ENCODE measurements around the gene SEL1L. TPM values are rescaled to one million over a fixed set of nuclear protein-coding genes. Genes with fewer than 3 reads are reported as not detected.
A peak's percentile ranks its signal among the peaks of the same experiment; 100 is the strongest.

SEL1L gene
- total and polyA plus RNA-seq, 2 of the 13 experiments (the other 11 are each of a cell fraction or from before 2014, with no cell fraction given) = 15.3 to 61.0 TPM

GRCh38 chr14:81435391-81436295 is 98.0 kb downstream of the SEL1L start (continued):
- TF ChIP-seq ZNF615 (CRISPR knock-in tag; IDR thresholded peaks at IDR 0.05; ENCODE audit: borderline replicate concordance) = no peak
- no peak for TF ChIP-seq SMYD3 (CRISPR knock-in tag; IDR thresholded peaks at IDR 0.05)
- no peak for TF ChIP-seq MIXL1 (CRISPR knock-in tag; IDR thresholded peaks at IDR 0.05)
- TF ChIP-seq KAT7 (CRISPR knock-in tag; IDR thresholded peaks at IDR 0.05; ENCODE audit: borderline replicate concordance) = 0 out of 2 replicates have a peak, but pooled peaks have one; percentile 39
- TF ChIP-seq SIX4 (CRISPR knock-in tag; IDR thresholded peaks at IDR 0.05) = no peak
- 0 out of 2 replicates have a peak, but pooled peaks have one; percentile 25 for TF ChIP-seq IRF9 (CRISPR knock-in tag; IDR thresholded peaks at IDR 0.05; ENCODE audit: borderline replicate concordance)
- no peak for TF ChIP-seq ZNF513 (CRISPR knock-in tag; conservative IDR thresholded peaks at IDR 0.05)
- TF ChIP-seq ZMYM4 (CRISPR knock-in tag; IDR thresholded peaks at IDR 0.05) = peak; percentile 68
- TF ChIP-seq ZNF687 (CRISPR knock-in tag; IDR thresholded peaks at IDR 0.05) = peak; percentile 75
- TF ChIP-seq EEA1 (CRISPR knock-in tag; IDR thresholded peaks at IDR 0.05; ENCODE audit: borderline replicate concordance) = no peak; the same call in 1 of the 2 replicates
- TF ChIP-seq RARG (CRISPR knock-in tag; IDR thresholded peaks at IDR 0.05; ENCODE audit: low read depth) = no peak
- no peak for TF ChIP-seq ZBTB42 (CRISPR knock-in tag; IDR thresholded peaks at IDR 0.05)
- TF ChIP-seq ISX (CRISPR knock-in tag; conservative IDR thresholded peaks at IDR 0.05) = no peak
- 0 out of 2 replicates have a peak, but pooled peaks have one; percentile 16 for TF ChIP-seq AKAP8 (CRISPR knock-in tag; IDR thresholded peaks at IDR 0.05)
- no peak for TF ChIP-seq ZNF782 (CRISPR knock-in tag; IDR thresholded peaks at IDR 0.05; ENCODE audit: borderline replicate concordance)
- TF ChIP-seq KDM2A (CRISPR knock-in tag; IDR thresholded peaks at IDR 0.05; ENCODE audit: borderline replicate concordance, low read depth) = peak; percentile 50; the same call in 1 of the 2 replicates
- no peak for TF ChIP-seq KAT8 (CRISPR knock-in tag; IDR thresholded peaks at IDR 0.05)
- TF ChIP-seq ZNF629 (CRISPR knock-in tag; conservative IDR thresholded peaks at IDR 0.05) = no peak
- no peak for TF ChIP-seq ZBTB21 (CRISPR knock-in tag; IDR thresholded peaks at IDR 0.05)
- peak; percentile 51 for TF ChIP-seq MEF2D (CRISPR knock-in tag; IDR thresholded peaks at IDR 0.05)
- TF ChIP-seq NBN (conservative IDR thresholded peaks at IDR 0.05) = no peak
- TF ChIP-seq ZNF335 (CRISPR knock-in tag; IDR thresholded peaks at IDR 0.05) = peak; percentile 67; the same call in 1 of the 2 replicates
- peak; percentile 34; the same call in 1 of the 2 replicates for TF ChIP-seq TBX2 (CRISPR knock-in tag; IDR thresholded peaks at IDR 0.05; ENCODE audit: borderline replicate concordance)
- no peak for TF ChIP-seq ELF4 (CRISPR knock-in tag; IDR thresholded peaks at IDR 0.05; ENCODE audit: borderline replicate concordance)
- TF ChIP-seq ZNF746 (CRISPR knock-in tag; IDR thresholded peaks at IDR 0.05) = no peak
